ENCODE results near the gene ATF7IP. TPM values are rescaled to one million over a fixed set of nuclear protein-coding genes. Genes with fewer than 3 reads are reported as not detected.
"Not testable (repeated sequence)": the region's sequence is repeated elsewhere in the genome, so short reads cannot be mapped to it uniquely, and the experiment has no call there.

ATF7IP gene
- total RNA-seq, 2 donors from 2014 or later = 36.2 to 44.9 TPM

DNA sequence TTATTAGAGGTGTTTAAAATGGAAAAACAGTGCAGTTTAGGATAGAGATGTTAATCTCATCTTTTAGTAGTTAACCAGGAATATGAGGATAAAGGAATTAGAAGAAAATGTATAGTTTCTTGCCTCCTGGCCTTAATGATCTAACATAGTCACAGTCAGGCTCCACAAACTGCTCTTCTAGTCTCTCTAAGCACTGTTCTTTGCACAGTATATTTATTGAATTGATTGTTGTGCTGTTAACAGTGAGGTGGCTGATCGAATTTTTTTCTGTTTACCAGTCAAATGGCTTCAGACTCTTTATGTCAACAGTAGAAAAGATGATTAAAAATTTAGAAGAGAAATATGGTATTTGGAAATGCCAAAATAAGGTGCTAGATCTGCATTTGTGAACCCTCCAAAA lies 37.8 kb downstream of the ATF7IP start:
- Histone ChIP-seq H3K36me3 (no peaks in the 10 kb centered on the region), H3K27me3 (no peaks in the 10 kb centered on the region), H3K9ac (ENCODE audit: low read depth in 2 of 2, low read length in 2 of 2) (no peak overlapping the region), H3K9me3 (no peaks in the 10 kb centered on the region), H3K27ac (no peak overlapping the region), H3K4me3 (no peak overlapping the region), H3K4me1 (no peaks in the 10 kb centered on the region)
- TF ChIP-seq CTCF (IDR thresholded peaks at IDR 0.05) = no peak
- intact Hi-C loops (cut with DNase I) = no loop called here
- no peak for DNase-seq

- Histone ChIP-seq H3K4me1 (no peaks in the 10 kb centered on the region), H3K36me3 (no peaks in the 10 kb centered on the region), H3K27ac (no peak overlapping the region), H3K27me3 (no peaks in the 10 kb centered on the region), H3K9me3 (no peaks in the 10 kb centered on the region), H3K4me3 (no peak overlapping the region), H3K9ac (ENCODE audit: low read depth in 2 of 2, low read length in 2 of 2) (no peak overlapping the region)
- DNase-seq = peak; percentile 51
- intact Hi-C loops (cut with DNase I) = no loop called here
- no peak for TF ChIP-seq CTCF (IDR thresholded peaks at IDR 0.05)
Measured at GRCh38 chr12:14403711-14404196, 38.3 kb downstream of the ATF7IP start.

GRCh38 chr12:14405407-14405806 lies 39.9 kb downstream of the ATF7IP start:
- H3K9me3 ChIP-seq; H3K27me3 ChIP-seq; intact Hi-C loops (cut with DNase I); H3K27ac ChIP-seq; H3K4me3 ChIP-seq; H3K9ac ChIP-seq (ENCODE audit: low read depth in 2 of 2, low read length in 2 of 2); DNase-seq; H3K36me3 ChIP-seq; H3K4me1 ChIP-seq: not testable (repeated sequence)

- no peak for TF ChIP-seq CTCF (IDR thresholded peaks at IDR 0.05)
- H3K36me3 ChIP-seq = no peaks in the 10 kb centered on the region
- H3K4me3 ChIP-seq = no peak overlapping the region
- intact Hi-C loops (cut with DNase I) = no loop called here
- H3K4me1 ChIP-seq = no peaks in the 10 kb centered on the region
- H3K27me3 ChIP-seq = no peaks in the 10 kb centered on the region
- DNase-seq = no peak
- H3K9me3 ChIP-seq = no peaks in the 10 kb centered on the region
- H3K9ac ChIP-seq (ENCODE audit: low read depth in 2 of 2, low read length in 2 of 2) = no peak overlapping the region
- no peak overlapping the region for H3K27ac ChIP-seq
Measured at GRCh38 chr12:14408208-14408607, 42.7 kb downstream of the ATF7IP start.

DNA sequence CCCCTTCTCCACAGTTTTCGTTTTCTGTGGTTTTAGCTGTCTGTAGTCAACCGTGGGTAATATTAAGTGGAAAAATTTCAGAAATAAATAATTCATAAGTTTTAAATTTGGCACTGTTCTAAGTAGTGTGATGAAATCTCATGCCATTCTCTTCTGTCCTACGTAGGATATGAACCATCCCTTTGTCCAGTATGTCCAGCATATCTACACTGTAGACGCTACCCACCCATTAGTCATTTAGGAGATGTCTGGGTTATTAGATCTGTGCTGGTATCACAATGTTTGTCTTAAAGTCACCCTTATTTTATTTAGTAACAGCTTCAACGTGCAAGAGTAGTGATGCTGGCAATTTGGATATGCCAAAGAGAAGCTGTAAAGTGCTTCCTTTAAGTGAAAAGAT lies 44.7 kb downstream of the ATF7IP start:
- H3K27ac ChIP-seq = no peak overlapping the region
- DNase-seq = no peak
- H3K9ac ChIP-seq (ENCODE audit: low read depth in 2 of 2, low read length in 2 of 2) = no peak overlapping the region
- intact Hi-C loops (cut with DNase I) = no loop called here
- H3K9me3 ChIP-seq = no peaks in the 10 kb centered on the region
- H3K27me3 ChIP-seq = no peaks in the 10 kb centered on the region
- H3K4me3 ChIP-seq = no peak overlapping the region
- TF ChIP-seq CTCF (IDR thresholded peaks at IDR 0.05) = no peak
- H3K4me1 ChIP-seq = no peaks in the 10 kb centered on the region
- H3K36me3 ChIP-seq = no peaks in the 10 kb centered on the region

DNA sequence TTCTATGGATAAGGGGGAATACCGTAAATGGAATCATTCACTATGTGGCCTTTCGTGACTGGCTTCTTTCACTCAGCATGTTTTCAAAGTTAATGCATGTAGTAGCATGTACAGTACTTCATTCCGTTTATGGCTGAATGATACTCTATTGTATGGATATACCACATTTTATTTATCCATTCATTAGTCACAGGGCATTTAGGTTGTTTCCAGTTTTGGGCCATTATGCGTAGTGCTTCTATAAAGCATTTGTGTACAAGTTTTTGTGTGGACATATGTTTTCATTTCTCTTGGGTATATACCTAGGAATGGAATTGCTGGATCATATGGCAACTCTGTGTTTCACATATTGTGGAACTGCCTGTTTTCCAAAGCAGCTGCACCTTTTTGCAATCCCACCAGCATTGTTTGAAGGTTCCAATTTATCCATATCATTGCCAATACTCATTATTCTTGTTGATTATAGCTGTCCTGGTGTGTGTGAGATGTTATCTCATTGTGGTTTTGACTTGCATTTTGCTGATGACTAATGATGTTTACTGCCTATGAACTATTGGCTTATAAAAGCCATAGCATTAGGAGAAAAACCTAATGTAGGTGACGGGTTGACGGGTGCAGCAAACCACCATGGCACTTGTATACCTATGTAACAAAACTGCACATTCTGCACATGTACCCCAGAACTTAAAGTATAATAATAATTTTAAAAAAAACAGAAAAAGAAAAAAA lies 45.5 kb downstream of the ATF7IP start:
- Histone ChIP-seq H3K27ac (no peak overlapping the region), H3K9me3 (no peaks in the 10 kb centered on the region), H3K4me3 (no peak overlapping the region), H3K4me1 (no peaks in the 10 kb centered on the region), H3K9ac (ENCODE audit: low read depth in 2 of 2, low read length in 2 of 2) (no peak overlapping the region), H3K27me3 (no peaks in the 10 kb centered on the region), H3K36me3 (no peaks in the 10 kb centered on the region)
- no peak for TF ChIP-seq CTCF (IDR thresholded peaks at IDR 0.05)
- no peak for DNase-seq
- intact Hi-C loops (cut with DNase I) = no loop called here
